HCT116 (cell line): ENCODE measurements around the gene DCP1B. TPM values are rescaled to one million over a fixed set of nuclear protein-coding genes. Genes with fewer than 3 reads are reported as not detected.

Source experiments
- ATAC-seq: fragments of 200-7000 bp; cut with Tn5 transposase; 2 replicates; pipeline ENCODE4 v1.9.1; 2020; ENCODE audit warnings: mild to moderate bottlenecking, moderate library complexity
- BruUV-seq: library from RNA; stranded (reverse); fragments of 400-500 nt; replicated peaks from 2 replicates; lab custom pipeline; 2021; lab: Mats Ljungman, UMichigan
- CTCF ChIA-PET: fragments of 300-600 bp; sonication (Branson Sonifier 250); formaldehyde crosslinking; loops from one replicate; lab custom pipeline; 2021; ENCODE audit warnings: antibody characterized with exemption; lab: Charles Lee
- POLR2A ChIA-PET: fragments of 300-600, 350-600 bp; sonication (Branson Sonifier 250); formaldehyde crosslinking; loops from one replicate; lab custom pipeline; 2021; ENCODE audit warnings: antibody characterized with exemption; lab: Charles Lee
- RAD21 ChIA-PET, 2 experiments: fragments of 300-600 bp; sonication (Branson Sonifier 250); formaldehyde crosslinking; loops; one replicate each; lab custom pipeline; 2023; ENCODE audit warnings: low total read pairs in 2 of 2; ENCODE audit not compliant: uncharacterized antibody in 2 of 2, unreplicated experiment in 2 of 2, low non-redundant PET in 1 of 2; lab: Charles Lee
- DNase-seq: peaks from one replicate; pipeline ENCODE4 v3.0.0-alpha.2; 2010; ENCODE audit warnings: low read depth, low spot score
- H2AFZ ChIP-seq: fragments of 200-600 bp; shearing (Covaris generic), sonication (generic); 2 replicates; pipeline ENCODE4 v1.6.1; 2017; ENCODE audit warnings: low read depth, mixed run types, mixed read lengths, antibody characterized with exemption, low read length; ENCODE audit not compliant: poor library complexity, severe bottlenecking
- H3K27ac ChIP-seq: 2 replicates; pipeline ENCODE4 v1.5.1; 2012; ENCODE audit warnings: low read depth, low read length
- H3K27me3 ChIP-seq: fragments of 200-600 bp; sonication (generic); 2 replicates; pipeline ENCODE4 v1.6.1; 2016; ENCODE audit warnings: mixed run types, low read length, mixed read lengths; ENCODE audit not compliant: insufficient read depth
- H3K36me3 ChIP-seq, 2 experiments: fragments of 200-500 bp in 1 of 2; fragments of 200-600 bp in 1 of 2; sonication (Bioruptor generic) in 1 of 2; sonication (generic) in 1 of 2; 2 replicates each; pipeline versions ENCODE4 v1.5.1 to v1.6.1; 2014 to 2016; ENCODE audit warnings: low read length in 2 of 2, inconsistent platforms in 1 of 2, mixed read lengths in 1 of 2, mixed run types in 1 of 2; ENCODE audit not compliant: insufficient read depth in 2 of 2, control insufficient read depth in 1 of 2
- H3K4me1 ChIP-seq, 2 experiments: fragments of 200-600 bp in 1 of 2; sonication (generic) in 1 of 2; 2 replicates each; pipeline versions ENCODE4 v1.5.1 to v1.6.1; 2012 to 2017; ENCODE audit warnings: low read length in 2 of 2, inconsistent platforms in 1 of 2, mild to moderate bottlenecking in 1 of 2, mixed read lengths in 1 of 2, mixed run types in 1 of 2, moderate library complexity in 1 of 2; ENCODE audit not compliant: insufficient read depth in 2 of 2, control insufficient read depth in 1 of 2
- H3K4me2 ChIP-seq: fragments of 200-600 bp; sonication (generic); 2 replicates; pipeline ENCODE4 v1.6.1; 2017; ENCODE audit warnings: mixed run types, low read length, mixed read lengths
- H3K4me3 ChIP-seq, 2 experiments: fragments of 200-600 bp in 1 of 2; sonication (generic) in 1 of 2; replicated peaks in 1 of 2; 2 replicates each; pipeline ENCODE4 v1.5.1; 2011 to 2016; ENCODE audit warnings: low read length in 2 of 2, control low read depth in 1 of 2, low read depth in 1 of 2, mild to moderate bottlenecking in 1 of 2, mixed read lengths in 1 of 2, mixed run types in 1 of 2
- H3K79me2 ChIP-seq: fragments of 200-600 bp; sonication (generic); 2 replicates; pipeline ENCODE4 v1.6.1; 2017; ENCODE audit warnings: mild to moderate bottlenecking, mixed run types, low read length, moderate library complexity, mixed read lengths; ENCODE audit not compliant: insufficient read depth
- H3K9ac ChIP-seq: fragments of 200-600 bp; sonication (generic); 2 replicates; pipeline ENCODE4 v1.6.1; 2016; ENCODE audit warnings: low read length, mixed read lengths
- H3K9me2 ChIP-seq: fragments of 200-600 bp; sonication (generic), shearing (Covaris generic); 2 replicates; pipeline ENCODE4 v1.6.1; 2017; ENCODE audit warnings: mixed run types, mild to moderate bottlenecking, moderate library complexity; ENCODE audit not compliant: insufficient read depth
- H3K9me3 ChIP-seq, 2 experiments: fragments of 200-500 bp in 1 of 2; fragments of 200-600 bp in 1 of 2; sonication (Bioruptor generic) in 1 of 2; sonication (generic) in 1 of 2; 2 replicates each; pipeline ENCODE4 v1.6.1; 2014 to 2017; ENCODE audit warnings: low read length in 2 of 2, mixed read lengths in 2 of 2, inconsistent platforms in 1 of 2, low read depth in 1 of 2, mild to moderate bottlenecking in 1 of 2, mixed run types in 1 of 2, moderate library complexity in 1 of 2; ENCODE audit not compliant: control insufficient read depth in 1 of 2, insufficient read depth in 1 of 2
- H4K20me1 ChIP-seq: fragments of 200-600 bp; sonication (generic), shearing (Covaris generic); 2 replicates; pipeline ENCODE4 v1.6.1; 2017; ENCODE audit warnings: mixed run types, mild to moderate bottlenecking, moderate library complexity; ENCODE audit not compliant: insufficient read depth
- CBX3 ChIP-seq: IDR thresholded peaks from 2 replicates; pipeline ENCODE4 v1.6.1; 2012; ENCODE audit warnings: low read depth
- CTCF ChIP-seq, 3 experiments: fragments of 200-600 bp in 1 of 3; sonication (generic) in 1 of 3; IDR thresholded peaks in 2 of 3; conservative IDR thresholded peaks in 1 of 3; 2 replicates each; pipeline ENCODE4 v1.5.1; 2012 to 2017; ENCODE audit warnings: low read depth in 2 of 3, low read length in 2 of 3, antibody characterized with exemption in 1 of 3, borderline replicate concordance in 1 of 3, control low read depth in 1 of 3, mild to moderate bottlenecking in 1 of 3, mixed read lengths in 1 of 3, mixed run types in 1 of 3, moderate library complexity in 1 of 3; ENCODE audit not compliant: insufficient read depth in 1 of 3
- EGR1 ChIP-seq: IDR thresholded peaks from 2 replicates; pipeline ENCODE4 v1.6.1; 2012; ENCODE audit warnings: low read depth
- ELF1 ChIP-seq: IDR thresholded peaks from 2 replicates; pipeline ENCODE4 v1.6.1; 2012; ENCODE audit warnings: low read depth, borderline replicate concordance
- EZH2phosphoT487 ChIP-seq: fragments of 200-600 bp; IDR thresholded peaks from 2 replicates; pipeline ENCODE4 v1.6.1; 2018; ENCODE audit warnings: antibody characterized with exemption, borderline replicate concordance
- FOSL1 ChIP-seq: IDR thresholded peaks from 2 replicates; pipeline ENCODE4 v1.6.1; 2012; ENCODE audit warnings: low read depth
- POLR2A ChIP-seq: IDR thresholded peaks from 2 replicates; pipeline ENCODE4 v1.7.0; 2011; ENCODE audit warnings: borderline replicate concordance; ENCODE audit not compliant: insufficient read depth, insufficient read length; ENCODE audit errors: extremely low read depth
- POLR2AphosphoS5 ChIP-seq: IDR thresholded peaks from 2 replicates; pipeline ENCODE4 v1.6.1; 2011; ENCODE audit warnings: mild to moderate bottlenecking, low read depth, low read length, moderate library complexity
- RAD21 ChIP-seq: IDR thresholded peaks from 2 replicates; pipeline ENCODE4 v1.6.1; 2012; ENCODE audit warnings: low read depth, mild to moderate bottlenecking
- SIN3A ChIP-seq: IDR thresholded peaks from 2 replicates; pipeline ENCODE4 v1.6.1; 2012; ENCODE audit warnings: low read depth
- TCF7L2 ChIP-seq: IDR thresholded peaks from 2 replicates; pipeline ENCODE4 v1.7.0; 2011; ENCODE audit warnings: borderline replicate concordance, inconsistent platforms; ENCODE audit not compliant: insufficient read depth, insufficient read length; ENCODE audit errors: extremely low read depth
- YY1 ChIP-seq: IDR thresholded peaks from 2 replicates; pipeline ENCODE4 v1.6.1; 2011; ENCODE audit warnings: low read length, low read depth, moderate library complexity, mild to moderate bottlenecking; ENCODE audit not compliant: insufficient replicate concordance; ENCODE audit errors: extremely low read depth
- ZBTB33 ChIP-seq: IDR thresholded peaks from 2 replicates; pipeline ENCODE4 v1.6.1; 2011; ENCODE audit warnings: mild to moderate bottlenecking, low read length, moderate library complexity; ENCODE audit not compliant: insufficient replicate concordance; ENCODE audit errors: extremely low read depth
- ZFX ChIP-seq: fragments of 450-650 bp; IDR thresholded peaks from 2 replicates; pipeline ENCODE4 v1.6.1; 2017
- ZNF274 ChIP-seq: fragments of 200-500 bp; sonication (Bioruptor generic); IDR thresholded peaks from 2 replicates; pipeline ENCODE4 v1.6.1; 2014; ENCODE audit warnings: mild to moderate bottlenecking, low read depth, low read length, inconsistent platforms
- intact Hi-C: fragments of 100-400 bp; cut with micrococcal nuclease; formaldehyde crosslinking; loops from 2 replicates; pipeline ENCODE4 v1.10.0; 2022
- total RNA-seq: library from RNA; stranded (reverse); gene quantifications from one replicate; pipeline ENCODE4 v1.2.1, GENCODE V29; 2021; ENCODE audit not compliant: unreplicated experiment
- TF ChIP-seq, protein P1 (sequence below): IDR thresholded peaks from 2 replicates; pipeline ENCODE4 v1.6.1; 2012; ENCODE audit warnings: low read depth

DCP1B gene
- total RNA-seq, 1 experiment from 2014 or later, result 13.8 TPM

DNA sequence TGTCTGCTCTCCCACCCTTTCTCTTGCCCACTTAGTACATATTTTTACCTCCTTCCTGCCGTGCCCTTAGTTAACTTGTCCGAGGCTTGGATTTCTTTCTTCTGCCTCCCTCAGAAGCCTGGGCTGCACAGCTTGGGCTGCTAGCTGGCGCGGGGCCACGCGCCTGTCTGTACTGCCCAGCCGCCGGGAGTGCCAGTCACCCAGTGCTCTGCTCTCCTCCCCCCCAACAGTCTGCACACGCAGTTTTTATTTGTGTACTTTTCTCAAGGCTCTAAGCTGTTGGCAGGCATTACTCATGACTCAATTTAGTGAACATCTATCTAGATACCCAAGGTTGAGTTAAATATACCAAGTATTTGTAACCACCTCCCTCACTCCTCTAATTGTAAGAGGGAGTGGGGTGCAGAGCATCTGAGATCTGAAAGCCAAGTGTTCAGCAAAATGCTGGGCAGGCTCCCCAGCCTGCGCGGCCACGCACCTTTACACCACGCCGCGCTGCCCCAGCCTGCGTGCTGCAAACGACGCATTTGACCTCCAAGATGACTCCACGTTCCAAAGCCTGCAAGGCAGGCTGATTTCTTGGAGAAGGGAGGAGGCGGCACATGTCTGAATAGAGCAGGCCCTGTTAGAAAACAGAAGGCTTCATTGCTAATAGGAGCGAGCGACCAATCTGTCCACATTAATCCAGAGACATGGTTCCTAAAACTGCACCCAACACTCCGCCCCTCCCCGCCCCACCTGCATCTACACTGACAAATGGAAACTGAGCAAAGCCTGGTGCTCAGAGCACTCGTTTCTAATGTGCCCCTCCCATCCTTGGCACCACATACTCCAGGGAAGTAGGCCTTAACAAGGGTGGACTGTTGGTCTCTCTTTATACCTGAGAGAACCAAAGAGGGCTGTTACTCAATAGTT is 67.6 kb downstream of the DCP1B start:
- H3K79me2 ChIP-seq, result no peaks in the 10 kb centered on the region
- ATAC-seq (no peak), DNase-seq (no peak)
- ChIA-PET RAD21 (no interaction called here), POLR2A (no interaction called here), CTCF (no interaction called here)
- TF ChIP-seq, protein P1, sequence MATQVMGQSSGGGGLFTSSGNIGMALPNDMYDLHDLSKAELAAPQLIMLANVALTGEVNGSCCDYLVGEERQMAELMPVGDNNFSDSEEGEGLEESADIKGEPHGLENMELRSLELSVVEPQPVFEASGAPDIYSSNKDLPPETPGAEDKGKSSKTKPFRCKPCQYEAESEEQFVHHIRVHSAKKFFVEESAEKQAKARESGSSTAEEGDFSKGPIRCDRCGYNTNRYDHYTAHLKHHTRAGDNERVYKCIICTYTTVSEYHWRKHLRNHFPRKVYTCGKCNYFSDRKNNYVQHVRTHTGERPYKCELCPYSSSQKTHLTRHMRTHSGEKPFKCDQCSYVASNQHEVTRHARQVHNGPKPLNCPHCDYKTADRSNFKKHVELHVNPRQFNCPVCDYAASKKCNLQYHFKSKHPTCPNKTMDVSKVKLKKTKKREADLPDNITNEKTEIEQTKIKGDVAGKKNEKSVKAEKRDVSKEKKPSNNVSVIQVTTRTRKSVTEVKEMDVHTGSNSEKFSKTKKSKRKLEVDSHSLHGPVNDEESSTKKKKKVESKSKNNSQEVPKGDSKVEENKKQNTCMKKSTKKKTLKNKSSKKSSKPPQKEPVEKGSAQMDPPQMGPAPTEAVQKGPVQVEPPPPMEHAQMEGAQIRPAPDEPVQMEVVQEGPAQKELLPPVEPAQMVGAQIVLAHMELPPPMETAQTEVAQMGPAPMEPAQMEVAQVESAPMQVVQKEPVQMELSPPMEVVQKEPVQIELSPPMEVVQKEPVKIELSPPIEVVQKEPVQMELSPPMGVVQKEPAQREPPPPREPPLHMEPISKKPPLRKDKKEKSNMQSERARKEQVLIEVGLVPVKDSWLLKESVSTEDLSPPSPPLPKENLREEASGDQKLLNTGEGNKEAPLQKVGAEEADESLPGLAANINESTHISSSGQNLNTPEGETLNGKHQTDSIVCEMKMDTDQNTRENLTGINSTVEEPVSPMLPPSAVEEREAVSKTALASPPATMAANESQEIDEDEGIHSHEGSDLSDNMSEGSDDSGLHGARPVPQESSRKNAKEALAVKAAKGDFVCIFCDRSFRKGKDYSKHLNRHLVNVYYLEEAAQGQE, result no peak
- TF ChIP-seq POLR2AphosphoS5 (no peak), ZNF274 (no peak), TCF7L2 (no peak), ZFX (no peak), CBX3 (no peak), FOSL1 (no peak), RAD21 (no peak), ZBTB33 (no peak), ELF1 (no peak), POLR2A (no peak), EZH2phosphoT487 (no peak), CTCF (IDR thresholded peaks at IDR 0.05 in 2 of 3, conservative IDR thresholded peaks at IDR 0.05 in 1 of 3; ENCODE audit: borderline replicate concordance in 1 of 3, insufficient read depth in 1 of 3, low read depth in 2 of 3, low read length in 2 of 3) (no peak), YY1 (no peak), EGR1 (no peak), SIN3A (no peak)
- no peaks in the 10 kb centered on the region for H3K27me3 ChIP-seq
- no peaks in the 10 kb centered on the region for H4K20me1 ChIP-seq
- H3K4me3 ChIP-seq, result no peak overlapping the region
- no peak overlapping the region for H3K4me2 ChIP-seq
- H2AFZ ChIP-seq, result no peak overlapping the region
- H3K9ac ChIP-seq, result no peak overlapping the region
- H3K9me2 ChIP-seq, result no peaks in the 10 kb centered on the region
- H3K27ac ChIP-seq, result no peak overlapping the region
- no peaks in the 10 kb centered on the region for H3K4me1 ChIP-seq
- no TSS peak for BruUV-seq
- no peaks in the 10 kb centered on the region for H3K36me3 ChIP-seq
- intact Hi-C loops, result no loop called here
- H3K9me3 ChIP-seq, result no peaks in the 10 kb centered on the region
